Fibroblast of the aortic adventitia (primary cell): ENCODE data around the gene KCNE3. TPM values are rescaled to one million over a fixed set of nuclear protein-coding genes. Genes with fewer than 3 reads are reported as not detected.
"Not testable (repeated sequence)": the region's sequence is repeated elsewhere in the genome, so short reads cannot be mapped to it uniquely, and the experiment has no call there.

Experiments
- DNase-seq: peaks from one replicate; pipeline ENCODE4 v3.0.0-alpha.2; 2010; ENCODE audit warnings: low read depth
- H3K4me3 ChIP-seq: 2 replicates; pipeline ENCODE4 v1.5.1; 2011; ENCODE audit warnings: low read depth, mild to moderate bottlenecking, control low read depth, low read length, moderate library complexity
- total RNA-seq: library from RNA; depleted of rRNA; stranded (reverse); fragments of >200 nt; gene quantifications from 2 replicates; pipeline ENCODE4 v1.2.3, GENCODE V29; 2012; ENCODE audit warnings: low replicate concordance
- TF ChIP-seq, protein P1 (sequence below): IDR thresholded peaks from 2 replicates; pipeline ENCODE4 v1.5.1; 2011; ENCODE audit warnings: mild to moderate bottlenecking, low read length, control low read depth, inconsistent platforms; ENCODE audit not compliant: insufficient read depth

Gene KCNE3
- total RNA-seq, 1 donor: 0.18 TPM

DNA sequence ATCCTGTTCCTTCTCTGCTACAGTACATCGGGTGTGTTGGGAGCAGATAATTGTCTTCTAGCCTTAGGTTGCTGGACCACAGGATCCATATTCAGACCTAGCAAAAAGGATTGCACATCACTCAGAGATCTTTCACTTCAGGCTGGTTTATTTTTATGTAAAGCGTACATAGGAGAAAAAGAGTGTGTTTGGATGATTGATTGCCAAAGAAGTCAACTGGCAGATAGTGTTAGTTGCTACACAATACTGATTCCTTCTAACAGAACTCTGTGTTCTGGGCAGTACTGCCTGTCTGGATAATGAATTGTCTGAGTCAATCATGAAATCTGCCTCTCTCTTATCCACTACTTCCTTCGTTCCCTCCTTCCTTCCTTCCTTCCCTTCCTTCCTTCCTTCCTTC is 38.1 kb downstream of the KCNE3 start:
- DNase-seq: no peak
- TF ChIP-seq, protein P1, sequence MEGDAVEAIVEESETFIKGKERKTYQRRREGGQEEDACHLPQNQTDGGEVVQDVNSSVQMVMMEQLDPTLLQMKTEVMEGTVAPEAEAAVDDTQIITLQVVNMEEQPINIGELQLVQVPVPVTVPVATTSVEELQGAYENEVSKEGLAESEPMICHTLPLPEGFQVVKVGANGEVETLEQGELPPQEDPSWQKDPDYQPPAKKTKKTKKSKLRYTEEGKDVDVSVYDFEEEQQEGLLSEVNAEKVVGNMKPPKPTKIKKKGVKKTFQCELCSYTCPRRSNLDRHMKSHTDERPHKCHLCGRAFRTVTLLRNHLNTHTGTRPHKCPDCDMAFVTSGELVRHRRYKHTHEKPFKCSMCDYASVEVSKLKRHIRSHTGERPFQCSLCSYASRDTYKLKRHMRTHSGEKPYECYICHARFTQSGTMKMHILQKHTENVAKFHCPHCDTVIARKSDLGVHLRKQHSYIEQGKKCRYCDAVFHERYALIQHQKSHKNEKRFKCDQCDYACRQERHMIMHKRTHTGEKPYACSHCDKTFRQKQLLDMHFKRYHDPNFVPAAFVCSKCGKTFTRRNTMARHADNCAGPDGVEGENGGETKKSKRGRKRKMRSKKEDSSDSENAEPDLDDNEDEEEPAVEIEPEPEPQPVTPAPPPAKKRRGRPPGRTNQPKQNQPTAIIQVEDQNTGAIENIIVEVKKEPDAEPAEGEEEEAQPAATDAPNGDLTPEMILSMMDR: no peak
- no peak overlapping the region for H3K4me3 ChIP-seq

DNA sequence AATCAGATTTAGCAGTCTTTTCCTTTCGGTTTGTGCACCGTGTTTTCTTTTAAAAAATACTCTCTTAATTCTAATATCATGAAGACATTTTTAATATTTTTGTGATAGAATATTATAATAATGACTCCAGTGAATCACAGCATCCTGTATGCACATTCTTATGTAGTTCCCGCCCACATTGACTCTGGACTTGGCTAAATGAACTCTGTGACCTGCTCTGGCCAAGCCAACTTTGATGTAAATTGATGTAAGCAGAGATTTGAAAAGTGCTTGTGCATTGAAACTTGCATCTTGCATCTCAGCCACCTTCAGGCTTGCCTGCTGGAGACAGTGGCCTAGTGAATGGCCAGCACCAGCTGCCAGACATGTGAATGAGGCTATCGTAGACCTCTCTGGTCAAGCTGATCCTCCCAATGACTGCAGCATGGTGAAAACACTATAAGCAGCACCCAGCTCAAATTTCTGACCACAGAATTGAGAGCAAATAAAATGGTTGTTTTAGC is 39.9 kb downstream of the KCNE3 start:
- TF ChIP-seq, protein P1: no peak
- DNase-seq: peak; percentile 25
- no peak overlapping the region for H3K4me3 ChIP-seq

- no peak overlapping the region for H3K4me3 ChIP-seq
- no peak for DNase-seq
- TF ChIP-seq, protein P1: no peak
These were observed 42.2 kb downstream of the KCNE3 start for GRCh38 chr11:74425100-74425499.

DNA sequence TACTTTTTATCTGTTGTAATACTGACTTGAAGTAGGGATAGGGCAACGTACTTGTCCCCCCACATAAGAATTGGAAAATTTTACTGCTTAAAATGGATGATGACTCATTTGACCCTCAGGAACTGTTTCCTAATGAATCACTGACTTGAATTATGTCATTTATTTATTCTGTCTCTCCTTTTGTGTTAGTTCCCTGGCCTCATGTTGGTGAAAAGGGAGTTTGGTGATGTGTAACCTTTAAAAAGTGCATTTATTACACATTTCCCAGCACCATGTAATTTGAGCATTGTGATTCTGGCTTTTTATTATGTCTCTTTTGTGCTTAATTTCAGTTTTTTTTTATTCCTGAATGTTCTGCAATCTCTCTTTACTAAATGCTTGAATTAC is 48.8 kb downstream of the KCNE3 start:
- H3K4me3 ChIP-seq: no peak overlapping the region
- peak; percentile 65 for DNase-seq
- TF ChIP-seq, protein P1: no peak

- no peak overlapping the region for H3K4me3 ChIP-seq
- TF ChIP-seq, protein P1: no peak
- no peak for DNase-seq
These were observed 49.4 kb downstream of the KCNE3 start for GRCh38 chr11:74417860-74418508.

- DNase-seq: no peak
- H3K4me3 ChIP-seq: no peak overlapping the region
- TF ChIP-seq, protein P1: no peak
These were observed 50.0 kb downstream of the KCNE3 start for GRCh38 chr11:74417379-74417804.

GRCh38 chr11:74416974-74417373 is 50.4 kb downstream of the KCNE3 start:
- DNase-seq, H3K4me3 ChIP-seq: not testable (repeated sequence)
